Femur (tissue), 1 donor: ENCODE results near the gene TTYH1.
"Not testable (repeated sequence)": the region's sequence is repeated elsewhere in the genome, so short reads cannot be mapped to it uniquely, and the experiment has no call there.

Experiments
- DNase-seq: peaks from one replicate; pipeline ENCODE4 v3.0.0-alpha.2; 2017

TTYH1 gene

DNA sequence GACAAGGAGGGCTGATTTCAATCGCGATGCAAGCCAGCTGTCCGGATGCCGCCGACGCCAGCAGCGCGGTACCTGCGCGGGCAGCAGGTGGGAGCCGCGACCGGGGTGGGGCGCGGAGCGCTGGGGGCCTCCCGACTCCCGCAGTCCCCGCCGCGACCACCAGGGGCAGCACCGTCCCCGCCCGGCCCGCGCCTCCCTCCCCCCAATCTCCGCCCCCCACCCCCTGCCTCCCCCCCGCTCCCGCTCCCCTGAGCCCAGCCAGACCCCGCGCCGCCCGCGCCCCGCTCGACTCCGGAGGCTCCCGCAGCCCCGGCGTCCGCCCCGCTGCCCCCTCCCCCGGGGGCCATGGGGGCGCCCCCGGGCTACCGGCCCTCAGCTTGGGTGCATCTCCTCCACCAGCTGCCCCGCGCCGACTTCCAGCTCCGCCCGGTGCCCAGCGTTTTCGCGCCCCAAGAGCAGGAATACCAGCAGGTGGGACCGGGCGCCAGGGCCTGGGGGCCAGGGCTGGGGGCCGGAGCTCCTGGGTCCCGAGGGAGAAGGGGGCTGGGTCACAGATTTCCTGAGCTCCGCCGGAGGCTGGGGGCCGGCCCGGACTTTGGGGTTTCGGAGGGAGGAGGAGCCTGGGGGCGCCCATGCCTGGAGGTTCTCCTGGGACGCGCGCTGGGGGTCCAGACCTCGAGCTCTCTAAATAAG lies at the start of gene TTYH1:
TSS of gene TTYH1 (plus strand) at position 257 of the 693 bp plus-strand sequence. CDS start at position 346, 89 bp downstream.
- DNase-seq: no peak

DNA sequence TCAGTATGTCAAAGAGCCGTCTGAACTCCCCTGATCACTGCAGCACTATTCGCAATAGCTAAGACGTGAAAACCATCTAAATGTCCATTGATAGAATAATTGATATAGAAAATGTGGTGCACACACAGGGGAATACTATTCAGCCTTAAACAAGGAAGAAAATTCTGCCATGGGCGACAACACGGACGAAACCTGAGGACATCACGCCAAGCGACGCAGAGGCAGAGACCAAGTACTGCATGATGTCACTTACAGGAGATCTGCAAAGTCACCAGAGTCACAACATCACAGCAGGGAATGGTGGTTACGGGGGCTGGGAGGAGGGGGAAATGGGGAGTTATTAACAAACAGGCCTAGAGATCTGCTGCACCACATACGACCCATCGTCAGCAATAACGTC lies 49.5 kb upstream of the TTYH1 start:
- DNase-seq: not testable (repeated sequence)

DNA sequence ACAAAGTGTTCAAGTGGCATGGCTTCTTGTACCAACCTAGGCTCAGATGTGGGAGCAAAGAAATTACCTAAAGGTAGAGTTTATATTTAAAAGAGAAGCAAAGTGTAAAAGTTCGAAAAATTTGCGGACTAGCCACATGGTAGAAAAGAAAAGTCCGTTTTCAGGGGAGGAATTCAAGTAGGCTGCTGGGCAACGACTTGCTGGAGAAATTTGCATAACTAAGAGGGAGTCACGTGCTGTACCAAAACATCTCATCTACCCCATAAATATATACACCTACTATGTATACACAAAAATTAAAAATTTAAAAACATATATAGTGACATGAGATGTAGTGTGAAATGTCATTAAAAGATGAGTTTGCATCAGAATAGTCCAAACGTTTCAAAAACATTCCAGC lies 48.5 kb upstream of the TTYH1 start:
- DNase-seq: no peak

DNA sequence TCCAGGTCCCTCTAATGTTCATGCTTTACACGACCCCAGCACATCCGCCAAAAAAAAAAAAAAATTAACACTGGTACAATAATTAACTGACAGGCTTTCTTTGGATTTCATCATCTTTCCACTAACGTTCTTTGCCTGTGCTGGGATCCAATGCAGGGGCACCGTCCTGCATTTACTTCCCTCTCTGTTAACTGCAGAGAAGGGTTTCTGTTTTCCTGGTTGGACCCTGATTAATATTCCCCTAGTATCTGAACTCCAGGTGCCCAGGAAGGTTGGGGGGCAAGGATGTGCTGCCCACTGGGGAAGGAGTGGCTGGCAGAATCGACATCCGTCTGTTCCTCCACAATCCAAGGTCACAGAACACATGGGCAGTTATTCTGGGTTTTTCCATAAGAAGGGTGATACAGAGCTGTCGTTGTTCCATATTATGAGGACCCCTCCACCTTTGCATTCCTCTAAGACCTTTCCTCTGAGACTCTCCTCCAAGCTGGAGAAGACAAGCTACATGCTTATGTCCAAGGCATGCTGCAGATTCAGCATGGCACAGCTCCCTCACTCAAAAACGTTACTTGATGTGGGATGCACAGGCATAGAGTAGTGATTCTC lies 46.1 kb upstream of the TTYH1 start:
- no peak for DNase-seq

DNA sequence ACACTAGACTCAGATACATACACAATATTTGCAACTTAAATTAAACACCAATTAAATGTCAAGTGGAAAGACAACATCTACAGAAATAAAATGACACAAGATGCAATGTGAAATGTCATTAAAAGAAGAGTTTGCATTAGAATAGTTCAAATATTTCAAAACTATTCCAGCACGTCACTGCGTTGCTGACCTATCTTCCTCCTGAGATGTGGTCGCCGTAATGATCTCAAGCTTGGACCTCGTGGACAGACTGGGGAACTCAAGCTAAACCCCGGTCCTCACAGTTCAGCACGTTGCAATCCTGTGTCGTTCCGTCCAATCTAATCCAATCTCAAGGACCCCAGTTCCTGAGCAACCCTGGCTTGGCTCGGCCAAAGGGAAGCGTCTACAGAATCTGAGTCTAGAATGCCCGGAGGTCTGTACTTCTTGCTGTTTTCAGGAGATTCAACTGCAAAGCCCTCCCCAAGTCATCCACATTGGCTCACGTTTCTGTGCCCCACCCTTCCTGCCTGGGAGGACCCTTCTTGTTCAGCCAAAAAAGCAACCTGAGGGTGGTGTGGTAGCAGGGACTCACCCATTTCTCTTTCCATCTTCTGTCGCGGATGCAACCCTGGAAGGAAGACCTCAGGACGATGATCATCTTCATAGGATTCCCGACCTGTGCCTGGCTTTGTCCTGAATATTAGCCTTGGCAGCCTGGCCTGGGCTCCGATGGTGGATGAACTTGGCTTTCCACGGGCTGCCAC lies 45.4 kb upstream of the TTYH1 start:
- not testable (repeated sequence) for DNase-seq

DNA sequence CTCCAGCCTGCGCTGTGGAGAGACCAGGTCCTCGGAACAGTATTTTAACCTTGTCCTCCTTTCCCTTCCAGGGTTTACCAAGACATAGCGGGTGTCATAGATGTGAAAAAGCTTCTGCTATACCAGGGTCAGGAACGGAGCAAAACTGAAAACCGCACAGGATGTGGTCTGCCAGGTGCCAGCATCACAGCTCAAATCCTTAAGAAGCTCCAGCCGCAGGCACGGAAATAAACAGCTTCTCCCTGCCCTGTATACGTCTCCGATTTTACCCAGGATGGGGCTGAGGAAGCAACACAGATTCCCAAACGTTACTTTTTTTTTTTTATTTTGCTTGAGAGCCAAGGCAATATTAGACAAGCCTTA lies 44.8 kb upstream of the TTYH1 start:
- DNase-seq: not testable (repeated sequence)

DNA sequence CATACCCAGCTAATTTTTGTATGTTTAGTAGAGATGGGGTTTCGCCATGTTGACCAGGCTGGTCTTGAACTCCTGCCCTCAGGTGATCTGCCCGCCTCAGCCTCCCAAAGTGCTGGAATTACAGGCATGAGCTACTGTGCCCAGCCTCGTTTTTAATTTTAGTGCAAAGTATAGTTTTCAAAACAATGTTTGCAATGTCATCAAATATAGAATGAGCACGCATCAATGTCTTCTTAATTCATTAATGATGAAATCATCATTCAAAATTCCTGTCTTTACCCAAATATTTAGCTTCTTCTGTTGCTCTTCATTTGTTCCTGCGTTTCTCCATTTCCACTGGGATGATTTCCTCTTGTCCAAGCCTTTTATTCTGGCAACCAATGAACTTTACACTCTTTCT lies 43.8 kb upstream of the TTYH1 start:
- not testable (repeated sequence) for DNase-seq

DNA sequence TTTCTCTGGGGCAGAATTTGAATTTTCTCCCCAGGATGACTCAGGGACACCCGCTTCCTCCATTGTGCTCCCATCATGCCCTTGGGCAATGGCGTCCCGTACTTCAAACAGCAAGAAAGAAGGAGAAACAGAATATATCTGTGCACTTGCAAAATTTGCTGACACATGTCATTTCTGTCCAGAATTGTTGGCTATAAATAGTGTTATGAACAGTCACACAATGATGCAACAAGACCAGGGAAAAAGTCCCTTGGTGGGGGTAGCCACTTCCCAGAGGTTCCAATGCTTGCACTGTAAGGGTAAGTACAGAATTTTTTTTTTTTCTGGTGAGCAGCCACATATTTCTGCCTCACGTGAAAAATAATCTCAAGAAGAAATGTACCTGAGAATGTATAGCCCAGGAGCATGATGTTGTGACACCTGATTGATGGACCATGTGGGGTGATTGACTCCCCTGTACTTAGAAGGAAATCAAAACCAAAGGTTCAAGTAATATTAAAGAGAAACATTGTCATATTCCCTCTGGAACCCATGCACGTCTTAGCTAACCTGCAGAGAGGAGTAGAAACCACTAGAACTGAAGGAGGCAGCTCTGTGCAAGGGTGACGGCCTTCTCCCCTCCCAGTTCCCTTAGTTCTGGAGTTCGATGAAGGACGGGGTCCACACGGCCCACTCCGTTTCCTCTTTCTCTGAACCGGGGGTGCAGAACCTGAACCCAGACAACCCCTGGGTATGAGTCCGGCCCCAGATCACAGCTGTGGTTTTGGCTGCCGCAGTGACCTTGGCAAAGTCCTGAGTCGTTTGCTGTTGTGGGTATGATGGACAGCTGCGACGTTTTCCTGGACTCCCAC lies 41.3 kb upstream of the TTYH1 start:
- DNase-seq: no peak

DNA sequence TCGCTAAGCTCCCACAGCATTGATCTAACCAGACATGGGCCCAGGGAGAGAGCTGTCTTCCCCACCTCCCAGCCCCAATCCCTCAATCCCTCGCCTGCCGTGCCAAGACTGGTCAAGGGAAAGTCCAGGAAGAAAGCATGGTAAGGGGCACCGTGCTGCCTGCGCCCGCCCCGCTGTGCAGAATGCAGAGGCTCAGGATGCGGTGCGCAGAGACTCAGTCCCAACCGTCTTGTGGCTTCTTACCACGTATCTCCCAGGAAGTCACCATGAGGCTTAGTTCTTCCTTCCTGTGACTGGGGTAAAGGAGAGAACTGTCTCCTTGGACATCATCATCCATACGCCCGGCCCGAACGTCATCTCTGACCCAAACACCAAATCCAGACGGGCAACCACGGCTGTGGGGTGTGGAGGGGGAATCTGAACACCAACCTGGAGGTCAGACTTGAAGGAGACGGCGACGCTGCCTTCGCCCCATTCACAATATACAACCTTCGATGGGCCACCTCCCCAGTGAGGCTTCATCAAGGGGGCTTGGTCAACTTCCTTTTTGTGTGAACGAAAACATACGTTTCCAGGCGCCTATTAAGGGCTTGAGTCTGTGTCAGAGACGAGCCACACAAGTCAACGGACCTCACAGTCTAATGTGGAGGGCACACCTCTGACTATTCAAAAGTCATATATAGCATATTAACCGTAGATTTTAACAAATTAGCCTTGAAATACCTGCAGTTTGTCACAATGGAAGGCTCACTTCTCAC lies 39.9 kb upstream of the TTYH1 start:
- not testable (repeated sequence) for DNase-seq

DNA sequence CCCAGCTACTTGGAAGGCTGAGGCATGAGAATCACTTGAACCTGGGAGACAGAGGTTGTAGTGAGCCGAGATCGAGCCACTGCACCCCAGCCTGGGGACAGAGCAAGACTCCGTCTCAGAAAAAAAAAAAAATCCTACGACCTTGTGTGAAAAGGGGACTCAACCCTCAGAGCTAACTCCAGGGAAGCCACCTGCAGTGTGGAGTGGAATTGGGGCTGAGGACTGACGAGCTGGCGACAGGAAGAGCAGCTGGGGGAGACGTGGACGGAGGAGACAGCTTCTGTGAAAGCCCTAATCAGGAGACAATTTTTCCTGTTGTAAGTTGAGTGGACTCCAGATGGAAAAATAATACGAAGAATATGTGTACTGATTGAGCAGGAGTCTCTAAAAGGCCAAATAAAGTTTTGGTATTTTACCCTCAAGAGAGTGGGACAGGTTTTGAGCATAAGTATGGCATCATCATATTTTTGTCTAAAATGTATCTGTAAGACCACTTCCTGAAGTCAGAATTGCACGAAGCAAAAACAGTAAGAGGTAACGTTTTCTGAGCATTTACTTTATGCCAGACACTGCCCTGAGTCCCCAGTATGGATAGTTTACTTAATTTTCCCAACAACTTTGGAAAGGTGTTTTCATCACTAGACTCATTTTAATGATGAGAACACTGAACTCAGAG lies 38.5 kb upstream of the TTYH1 start:
- DNase-seq: no peak

DNA sequence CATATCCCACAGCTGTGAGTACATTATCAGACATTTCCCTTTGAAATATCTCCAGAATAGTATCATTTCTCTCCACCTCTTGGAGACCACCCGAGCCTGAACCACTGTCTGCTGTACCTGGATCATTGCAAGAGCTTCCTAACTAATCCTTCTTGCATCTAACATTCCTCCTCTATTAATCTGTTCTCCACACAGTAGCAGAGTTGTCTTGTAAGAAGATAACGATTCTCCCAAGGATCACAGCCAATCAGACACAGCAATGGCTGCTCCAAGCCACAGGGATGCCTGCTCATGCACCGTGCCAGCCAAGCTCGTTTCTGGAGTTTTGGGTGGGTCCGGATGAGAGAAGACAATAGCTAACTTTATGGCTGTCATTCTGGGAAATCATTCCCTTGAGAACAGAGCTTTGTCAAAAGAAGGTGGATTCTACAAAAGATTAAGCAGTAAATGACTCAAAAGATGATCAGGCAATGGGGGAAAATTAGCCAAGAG lies 36.0 kb upstream of the TTYH1 start:
- DNase-seq: no peak

DNA sequence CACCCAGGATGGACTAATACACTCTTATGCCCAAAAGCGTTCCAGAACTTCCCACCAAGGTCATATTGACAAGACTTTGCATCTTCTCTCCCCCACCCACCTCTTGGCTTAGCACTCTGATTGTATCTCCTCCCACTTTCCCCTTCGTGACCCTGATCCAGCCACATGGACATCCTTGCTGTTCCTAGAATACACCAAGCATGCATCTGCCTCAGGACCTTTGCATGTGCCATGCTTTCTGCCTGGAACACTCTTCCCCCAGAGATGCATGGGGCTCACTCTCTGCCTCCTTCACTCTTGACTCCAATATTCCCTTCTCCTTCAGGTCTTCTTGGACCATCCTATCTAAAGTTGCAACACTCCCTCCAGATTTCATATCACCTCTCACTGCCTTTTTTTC lies 34.4 kb upstream of the TTYH1 start:
- no peak for DNase-seq

DNA sequence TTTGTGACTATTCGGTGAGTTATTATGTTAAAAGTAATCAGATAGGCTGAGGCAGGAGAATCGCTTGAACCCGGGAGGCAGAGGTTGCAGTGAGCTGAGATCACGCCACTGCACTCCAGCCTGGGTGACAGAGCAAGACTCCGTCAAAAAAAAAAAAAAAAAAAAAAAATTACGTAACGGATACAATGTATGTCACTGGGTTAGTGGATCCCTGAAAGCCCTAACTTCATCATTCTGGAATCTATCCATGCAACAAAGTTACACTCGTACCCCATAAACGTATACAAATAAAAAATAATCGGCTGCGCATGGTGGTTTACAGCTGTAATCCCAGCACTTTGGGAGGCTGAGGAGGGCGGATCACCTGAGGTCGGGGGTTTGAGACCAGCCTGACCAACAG lies 33.2 kb upstream of the TTYH1 start:
- DNase-seq: not testable (repeated sequence)

DNA sequence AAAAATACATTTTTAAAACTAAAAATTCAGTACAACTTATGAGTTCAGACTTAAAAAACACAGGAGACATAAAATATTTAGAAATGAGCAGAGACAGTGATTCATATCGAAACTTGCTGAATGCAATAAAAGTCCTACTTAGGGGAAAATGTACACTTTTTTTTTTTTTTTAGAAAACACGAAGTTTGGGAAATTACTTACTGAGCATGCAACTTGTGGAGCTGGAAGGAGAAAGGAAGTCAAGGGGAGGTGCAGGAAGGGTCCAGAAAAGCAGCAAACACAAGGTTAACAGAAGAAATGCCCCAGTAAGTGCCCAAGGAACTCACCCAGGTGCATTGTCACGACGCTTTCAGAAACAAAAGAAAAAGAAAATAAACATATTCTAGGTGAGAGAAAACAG lies 31.9 kb upstream of the TTYH1 start:
- no peak for DNase-seq

DNA sequence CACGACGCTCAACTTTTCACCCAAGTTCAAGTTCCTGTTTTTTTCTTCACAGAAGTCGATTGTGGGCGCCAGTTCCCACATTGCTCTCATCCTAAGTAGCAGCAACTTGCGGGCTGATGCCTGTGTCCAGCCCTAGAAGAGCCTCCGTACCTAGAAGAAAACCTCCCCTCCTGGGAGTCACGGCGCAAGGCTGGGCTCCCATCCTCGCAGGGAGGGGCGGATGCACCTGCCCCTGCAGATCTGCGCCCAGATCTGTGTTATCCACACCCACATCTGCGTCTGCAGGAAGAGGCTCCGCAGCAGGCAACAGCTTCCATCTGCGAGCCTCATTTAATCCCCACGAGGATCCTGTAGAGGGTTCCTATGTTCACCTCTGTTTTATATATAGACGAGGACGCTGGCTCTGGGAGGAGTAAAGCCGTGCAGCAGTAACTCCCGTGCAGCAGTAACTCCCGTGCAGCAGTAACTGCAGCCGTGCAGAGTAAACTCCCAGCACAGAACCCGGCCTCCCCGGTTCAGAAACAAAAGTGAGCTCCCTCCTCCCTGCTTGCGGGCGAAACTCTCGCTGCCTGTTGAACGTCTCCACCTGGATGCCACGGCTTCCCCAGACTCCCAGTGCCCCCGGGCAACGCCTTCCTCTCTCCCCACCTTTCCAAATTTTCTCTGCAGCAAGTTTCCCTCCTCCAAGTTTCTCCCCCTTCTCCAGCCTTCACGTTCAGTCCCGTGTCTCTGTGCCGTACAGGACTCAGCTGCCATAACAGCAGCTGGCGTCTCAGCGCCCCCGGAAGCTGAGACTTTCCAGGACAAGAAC lies 27.1 kb upstream of the TTYH1 start:
- peak; percentile 51 for DNase-seq

DNA sequence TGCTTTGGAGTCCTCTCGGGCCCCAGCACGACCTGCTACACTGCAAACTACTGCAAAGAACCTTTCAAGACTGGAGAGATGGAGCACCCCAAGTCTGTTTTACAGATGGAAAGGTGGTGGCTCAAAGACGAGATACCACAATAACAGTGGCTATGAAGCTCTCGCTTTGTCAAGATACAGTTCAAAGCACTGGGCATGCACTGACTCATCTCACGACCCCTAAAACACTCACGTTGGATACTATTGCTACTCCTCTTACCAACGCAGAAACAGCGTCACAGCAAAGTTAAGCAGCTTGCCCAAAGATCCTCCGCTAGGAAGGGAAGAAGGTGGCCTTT lies 26.5 kb upstream of the TTYH1 start:
- no peak for DNase-seq

DNA sequence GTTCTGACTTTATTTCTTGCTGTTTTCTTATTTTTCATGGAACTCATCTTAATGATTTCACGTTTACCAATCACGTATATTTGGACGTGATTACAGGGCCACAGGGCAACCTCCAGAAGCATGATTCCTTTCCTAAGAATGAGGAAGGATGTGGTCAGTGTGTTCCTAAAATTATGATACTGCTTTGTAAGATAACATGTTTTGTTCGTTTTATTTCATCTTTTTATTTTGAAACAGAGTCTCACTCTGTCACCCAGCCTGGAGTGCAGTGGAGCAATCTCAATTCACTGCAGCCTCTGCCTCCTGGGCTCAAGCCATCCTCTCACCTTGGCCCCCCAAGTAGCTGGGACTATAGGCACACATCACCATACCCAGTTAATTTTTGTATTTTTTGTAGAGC lies 25.7 kb upstream of the TTYH1 start:
- DNase-seq: no peak

DNA sequence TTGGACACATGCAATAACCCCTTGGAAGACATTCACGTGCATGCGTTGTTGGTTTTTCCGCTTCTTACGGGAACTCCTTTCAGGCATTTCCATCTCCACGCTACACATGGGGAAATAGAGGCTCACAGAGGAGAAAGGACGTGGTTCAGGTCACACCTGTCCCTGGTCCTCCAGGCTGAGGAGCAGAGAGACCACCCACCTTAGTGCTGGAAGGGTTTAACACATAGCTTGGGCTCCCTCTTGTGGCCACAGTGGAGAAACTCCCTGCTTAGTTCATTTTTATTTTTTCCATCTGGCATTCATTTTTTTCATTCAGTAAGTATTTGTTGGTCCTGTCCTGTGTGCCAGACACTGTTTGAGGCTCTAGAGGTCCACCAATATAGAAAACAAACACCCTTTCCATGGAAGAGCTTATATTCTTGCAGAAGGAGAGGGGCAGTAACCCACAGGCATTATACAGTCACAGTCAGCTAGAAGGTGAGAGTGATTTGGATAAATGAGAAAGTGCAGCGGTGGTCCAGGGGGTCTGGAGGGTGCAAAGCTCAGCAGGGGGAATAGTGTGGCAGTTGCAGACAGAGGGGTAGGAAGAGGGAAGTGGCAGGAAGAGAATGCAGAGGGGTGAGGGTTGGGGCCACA lies 24.2 kb upstream of the TTYH1 start:
- peak; percentile 59 for DNase-seq

DNA sequence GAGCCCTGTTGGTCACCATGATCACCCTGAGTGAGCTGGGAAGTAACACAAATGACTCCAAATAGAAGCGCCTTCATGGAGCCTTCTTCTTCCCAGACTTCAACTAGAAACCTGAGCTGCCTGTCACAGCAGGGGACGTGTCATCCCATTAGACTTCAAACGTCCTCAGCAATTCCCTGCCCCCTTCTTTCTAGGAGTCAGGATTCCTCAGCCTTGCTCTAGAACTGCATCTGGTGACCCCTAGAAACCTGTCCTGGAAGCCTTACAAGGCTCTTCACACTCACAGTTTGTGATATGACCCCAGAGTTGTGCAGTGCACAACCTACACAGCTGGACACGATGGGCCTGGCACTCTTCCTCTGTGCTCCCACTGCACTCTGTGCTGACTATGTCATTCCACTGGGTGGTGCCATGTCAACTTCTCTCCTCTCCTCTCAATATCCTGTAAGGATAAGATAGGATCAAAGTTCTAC lies 23.6 kb upstream of the TTYH1 start:
- DNase-seq: no peak

DNA sequence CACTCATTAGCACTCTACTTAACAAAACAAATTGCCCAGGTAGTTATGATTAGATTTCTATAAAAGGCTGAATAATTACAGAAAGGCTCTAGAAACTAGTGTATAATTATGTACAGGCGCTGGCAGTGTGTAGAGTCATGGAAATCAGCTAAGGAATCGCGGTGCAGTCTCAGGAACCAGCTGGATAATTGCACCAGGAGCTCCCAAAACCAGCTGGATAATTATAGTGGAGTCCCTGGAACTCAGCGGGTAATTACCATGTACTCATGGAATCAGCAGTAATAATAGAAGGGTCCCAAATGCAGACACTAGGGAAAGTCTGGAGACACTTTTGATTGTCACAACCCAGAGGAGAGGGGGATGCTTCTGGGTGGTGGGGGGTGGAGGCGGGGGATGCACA lies 23.2 kb upstream of the TTYH1 start:
- no peak for DNase-seq
